Ovary (tissue), 9 donors: ENCODE results near the gene RNASE12. TPM values are rescaled to one million over a fixed set of nuclear protein-coding genes. Genes with fewer than 3 reads are reported as not detected.

Experiments
- DNase-seq, 5 donors: peaks; one replicate each; pipeline ENCODE4 v3.0.0-alpha.2; 2019 to 2020
- H3K27ac ChIP-seq, 2 donors: fragments of 200-600 bp; one replicate each; pipeline versions ENCODE4 v1.5.1 to v1.8.0; 2019 to 2022
- H3K27me3 ChIP-seq: fragments of 200-600 bp; one replicate; pipeline ENCODE4 v1.8.0; 2022
- H3K36me3 ChIP-seq: fragments of 200-600 bp; sonication (generic); one replicate; pipeline ENCODE4 v1.5.1; 2019
- H3K4me1 ChIP-seq: one replicate; pipeline ENCODE4 v1.8.1; 2013; ENCODE audit warnings: mild to moderate bottlenecking, moderate library complexity; ENCODE audit not compliant: insufficient read depth
- H3K4me3 ChIP-seq: fragments of 200-600 bp; sonication (generic); one replicate; pipeline ENCODE4 v1.5.1; 2017
- H3K9me3 ChIP-seq, 2 donors: fragments of 200-600 bp in 1 of 2; sonication (generic) in 1 of 2; one replicate each; pipeline versions ENCODE4 v1.5.1 to v1.8.1; 2013 to 2019; ENCODE audit warnings: mild to moderate bottlenecking in 1 of 2, moderate library complexity in 1 of 2
- EP300 ChIP-seq: sonication (generic); formaldehyde crosslinking; IDR thresholded peaks from one replicate; pipeline ENCODE4 v1.6.1; 2017; ENCODE audit warnings: antibody characterized with exemption
- POLR2A ChIP-seq: fragments of 450-650 bp; IDR thresholded peaks from one replicate; pipeline ENCODE4 v1.6.1; 2017; ENCODE audit warnings: antibody characterized with exemption, mild to moderate bottlenecking, moderate library complexity
- WGBS, 3 donors: extraction: QIAGEN DNeasy Blood & Tissue Kit in 1 of 3; methylation state at CpG; one replicate each; pipeline versions ENCODE4 v1.1.5 to v1.1.7; 2013 to 2017; 5-methylcytosine and 5-hydroxymethylcytosine counted together
- intact Hi-C, 4 donors: fragments of 100-400 bp; cut with DNase I; formaldehyde crosslinking; loops; one replicate each; pipeline versions ENCODE4 v1.11.0 to v1.15.1; 2022 to 2023
- polyA plus RNA-seq, 2 donors: library from polyadenylated mRNA; stranded (reverse); fragments of 200-250 nt in 1 of 2; fragments of 350-450 nt in 1 of 2; fragmentation: Illumina TruSeq in 1 of 2; extraction: RNeasy Lipid Tissue Mini Kit (QIAGEN cat#74804) in 1 of 2; gene quantifications; one replicate each; pipeline ENCODE4 v1.2.3, GENCODE V29; 2013 to 2014
- total RNA-seq, 7 donors: library from RNA; depleted of rRNA in 2 of 7; stranded (reverse); fragments of >200 nt in 2 of 7; fragmentation: NEBNext Ultra II Directional in 3 of 7; extraction: Animal tissue kit (Norgen Biotek cat#: 25700) in 3 of 7; gene quantifications; one replicate each; pipeline versions ENCODE4 v1.1.0 to v1.2.4, GENCODE V29; 2016 to 2023
- TF ChIP-seq, protein P1 (sequence below), 3 donors: fragments of 450-650 bp in 2 of 3; fragments of 200-600 bp in 1 of 3; IDR thresholded peaks; one replicate each; pipeline versions ENCODE4 v1.5.1 to v1.8.0; 2016 to 2022; ENCODE audit warnings: antibody characterized with exemption in 3 of 3, mild to moderate bottlenecking in 1 of 3
- donor health status: DM: no; HTN: no; CAD: no; lungs with moderate emphysema.
- donor health status: DM: no; HTN: no; CAD: no.
- donor health status: Bipolar disorder and iron deficiency.
- donor health status: DM: yes; HTN: yes; CAD: no.
- donor health status: DM: no; HTN: no; CAD: no.
- donor health status: DM: yes; HTN: yes; CAD: no.

RNASE12 gene
- total and polyA plus RNA-seq, 9 donors, result not detected

DNA sequence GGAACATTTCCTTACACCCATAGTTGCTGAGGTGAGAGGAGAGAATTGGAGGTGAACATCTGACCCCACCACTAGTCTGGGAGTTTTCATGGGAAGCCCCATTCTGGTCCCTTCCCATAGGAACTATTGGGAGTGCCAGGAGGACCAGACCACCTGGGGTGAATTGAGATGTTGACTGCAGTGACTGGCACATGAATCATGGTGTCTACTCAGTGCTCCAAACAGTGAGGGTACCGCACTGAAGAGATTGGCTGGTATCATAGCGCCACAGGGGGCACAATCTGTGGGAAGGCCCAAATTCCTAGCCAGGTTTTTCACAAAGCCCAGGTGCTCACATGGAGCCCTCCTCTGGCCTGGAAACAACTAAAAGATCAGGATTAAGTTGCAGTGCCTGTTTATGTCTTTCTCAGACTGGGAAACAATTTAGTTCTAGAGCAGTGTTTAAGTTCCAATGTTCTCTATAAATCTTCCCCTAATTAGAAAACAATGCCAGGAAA is 26.6 kb downstream of the RNASE12 start:
- 77 to 84% (median 81%) methylated on average over 2 of the region's 2 CpGs for WGBS, 3 donors
- intact Hi-C loops, result no loop called here
- no peaks in the 10 kb centered on the region for H3K36me3 ChIP-seq
- DNase-seq, result no peak
- H3K27ac ChIP-seq, result no peak overlapping the region
- H3K4me3 ChIP-seq, result no peak overlapping the region
- H3K4me1 ChIP-seq, result no peaks in the 10 kb centered on the region
- TF ChIP-seq POLR2A (no peak), EP300 (no peak)
- TF ChIP-seq, protein P1, sequence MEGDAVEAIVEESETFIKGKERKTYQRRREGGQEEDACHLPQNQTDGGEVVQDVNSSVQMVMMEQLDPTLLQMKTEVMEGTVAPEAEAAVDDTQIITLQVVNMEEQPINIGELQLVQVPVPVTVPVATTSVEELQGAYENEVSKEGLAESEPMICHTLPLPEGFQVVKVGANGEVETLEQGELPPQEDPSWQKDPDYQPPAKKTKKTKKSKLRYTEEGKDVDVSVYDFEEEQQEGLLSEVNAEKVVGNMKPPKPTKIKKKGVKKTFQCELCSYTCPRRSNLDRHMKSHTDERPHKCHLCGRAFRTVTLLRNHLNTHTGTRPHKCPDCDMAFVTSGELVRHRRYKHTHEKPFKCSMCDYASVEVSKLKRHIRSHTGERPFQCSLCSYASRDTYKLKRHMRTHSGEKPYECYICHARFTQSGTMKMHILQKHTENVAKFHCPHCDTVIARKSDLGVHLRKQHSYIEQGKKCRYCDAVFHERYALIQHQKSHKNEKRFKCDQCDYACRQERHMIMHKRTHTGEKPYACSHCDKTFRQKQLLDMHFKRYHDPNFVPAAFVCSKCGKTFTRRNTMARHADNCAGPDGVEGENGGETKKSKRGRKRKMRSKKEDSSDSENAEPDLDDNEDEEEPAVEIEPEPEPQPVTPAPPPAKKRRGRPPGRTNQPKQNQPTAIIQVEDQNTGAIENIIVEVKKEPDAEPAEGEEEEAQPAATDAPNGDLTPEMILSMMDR (IDR thresholded peaks at IDR 0.05), result no peak
- no peaks in the 10 kb centered on the region for H3K27me3 ChIP-seq
- peaks cover 0 to 3% of the 10 kb centered on the region in 2 donors for H3K9me3 ChIP-seq

DNA sequence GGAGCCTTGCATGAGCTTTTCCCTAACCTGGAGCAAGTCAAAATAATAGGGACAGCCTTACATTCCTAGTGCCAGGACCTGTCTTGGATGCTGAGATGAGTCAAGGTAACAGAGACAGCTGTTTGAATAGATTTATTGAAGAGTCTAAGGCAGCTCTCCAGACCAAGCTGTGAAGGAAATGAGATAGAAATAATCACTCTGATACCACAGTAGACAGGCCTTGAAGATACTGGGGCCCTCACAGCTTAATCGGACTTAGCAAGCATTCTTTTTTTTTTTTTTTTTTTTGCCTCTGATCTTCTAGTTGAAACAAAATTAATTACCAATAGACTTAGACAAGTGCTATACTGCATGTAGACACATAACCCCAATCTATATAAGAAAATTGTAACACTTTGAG is 27.2 kb downstream of the RNASE12 start:
- DNase-seq, result no peak
- H3K4me3 ChIP-seq, result no peak overlapping the region
- intact Hi-C loops, result no loop called here
- peaks cover 0 to 3% of the 10 kb centered on the region in 2 donors for H3K9me3 ChIP-seq
- TF ChIP-seq POLR2A (no peak), EP300 (no peak)
- TF ChIP-seq, protein P1 (IDR thresholded peaks at IDR 0.05), result no peak
- H3K27me3 ChIP-seq, result no peaks in the 10 kb centered on the region
- 24 to 51% (median 38%) methylated on average over 1 of the region's 1 CpG for WGBS, 3 donors
- no peaks in the 10 kb centered on the region for H3K36me3 ChIP-seq
- H3K4me1 ChIP-seq, result no peaks in the 10 kb centered on the region
- no peak overlapping the region for H3K27ac ChIP-seq

DNA sequence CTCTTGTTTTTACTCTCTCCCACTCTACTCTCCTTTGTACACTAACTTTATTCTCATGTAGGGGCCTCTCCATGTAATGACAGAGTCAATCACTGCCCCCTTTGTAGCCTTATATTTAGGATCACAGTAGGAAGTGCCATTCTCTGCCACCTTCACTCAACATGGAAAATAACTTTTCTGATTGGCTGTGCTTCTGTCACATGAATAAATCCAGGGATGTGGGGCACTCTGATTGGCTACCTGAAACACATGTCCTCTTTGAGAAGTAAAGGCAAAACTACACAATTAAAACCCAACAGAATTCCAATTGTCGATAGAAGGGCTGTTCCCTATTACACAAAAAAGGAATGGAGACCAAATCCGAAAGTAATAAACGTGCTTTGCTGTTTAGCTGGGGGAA is 30.2 kb downstream of the RNASE12 start, which contains the start of gene RNASE9:
Gene RNASE9 (minus strand): TSS at position 87 of the 400 bp plus-strand sequence.
- peaks cover 1% of the 10 kb centered on the region for H3K4me1 ChIP-seq
- H3K27ac ChIP-seq, result no peak within 1 kb of the TSS
- intact Hi-C loops, result no loop called here
- DNase-seq, result no peak
- H3K27me3 ChIP-seq, result no peaks in the 10 kb centered on the region
- no peaks in the 10 kb centered on the region for H3K9me3 ChIP-seq
- H3K4me3 ChIP-seq, result no peak within 1 kb of the TSS
- TF ChIP-seq EP300, result no peak
- TF ChIP-seq, protein P1 (IDR thresholded peaks at IDR 0.05), result no peak
- TF ChIP-seq POLR2A, result no peak
- WGBS, 3 donors, result 81 to 88% (median 84%) methylated on average over 3 of the region's 3 CpGs
- no peaks in the 10 kb centered on the region for H3K36me3 ChIP-seq

DNA sequence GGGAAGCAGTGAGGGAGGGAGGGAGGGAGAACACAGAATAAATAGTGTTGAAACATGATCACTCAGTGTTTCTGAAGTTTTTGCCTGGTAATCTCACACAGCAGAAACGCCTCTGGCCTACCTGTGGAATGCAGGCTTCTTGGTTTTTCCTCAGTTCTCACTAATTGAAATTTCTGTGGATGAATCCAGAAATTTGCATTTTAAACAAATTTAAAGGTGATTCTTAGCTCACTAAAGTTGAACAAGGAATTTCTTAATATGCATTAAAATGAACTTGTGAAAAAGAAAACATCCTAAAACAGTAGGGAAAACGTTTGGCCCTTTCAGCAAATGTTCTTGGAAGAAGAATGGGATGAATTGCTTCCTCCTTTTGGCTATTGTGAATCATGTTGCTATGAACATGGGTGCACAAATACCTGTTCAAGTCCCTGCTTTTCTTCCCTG is 31.7 kb downstream of the RNASE12 start:
- TF ChIP-seq, protein P1 (IDR thresholded peaks at IDR 0.05), result no peak
- TF ChIP-seq EP300, result no peak

More for the DNA sequence above, 31.7 kb downstream of the RNASE12 start:
- no peaks in the 10 kb centered on the region for H3K27me3 ChIP-seq
- no peak overlapping the region for H3K4me3 ChIP-seq
- no peaks in the 10 kb centered on the region for H3K9me3 ChIP-seq
- H3K4me1 ChIP-seq, result peaks cover 1% of the 10 kb centered on the region
- no peak for DNase-seq
- H3K36me3 ChIP-seq, result no peaks in the 10 kb centered on the region
- intact Hi-C loops, result no loop called here
- no peak overlapping the region for H3K27ac ChIP-seq
- 26 to 30% (median 29%) methylated on average over 2 of the region's 2 CpGs for WGBS, 3 donors
